ENCODE data around the gene DTX3L.

The DTX3L gene

DNA sequence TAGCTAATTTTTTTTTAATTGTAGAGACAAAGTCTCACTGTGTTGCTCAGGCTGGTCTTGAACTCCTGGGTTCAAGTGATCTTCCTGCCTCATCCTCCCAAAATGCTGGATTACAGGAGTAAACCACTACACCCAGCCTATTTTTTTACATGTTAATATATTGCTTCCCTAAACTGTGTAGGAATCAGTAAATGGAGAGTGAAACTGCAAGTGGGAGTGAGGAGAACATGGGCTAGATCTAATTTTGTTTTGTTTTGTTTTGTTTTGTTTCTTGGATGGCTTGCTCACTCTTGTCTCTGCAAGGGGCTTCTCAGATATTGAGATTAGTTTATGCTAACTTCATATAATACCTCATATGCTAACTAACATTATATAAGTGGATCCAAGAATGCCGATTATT, 44.8 kb downstream of the DTX3L start:
- DNase-seq = no peak

DNA sequence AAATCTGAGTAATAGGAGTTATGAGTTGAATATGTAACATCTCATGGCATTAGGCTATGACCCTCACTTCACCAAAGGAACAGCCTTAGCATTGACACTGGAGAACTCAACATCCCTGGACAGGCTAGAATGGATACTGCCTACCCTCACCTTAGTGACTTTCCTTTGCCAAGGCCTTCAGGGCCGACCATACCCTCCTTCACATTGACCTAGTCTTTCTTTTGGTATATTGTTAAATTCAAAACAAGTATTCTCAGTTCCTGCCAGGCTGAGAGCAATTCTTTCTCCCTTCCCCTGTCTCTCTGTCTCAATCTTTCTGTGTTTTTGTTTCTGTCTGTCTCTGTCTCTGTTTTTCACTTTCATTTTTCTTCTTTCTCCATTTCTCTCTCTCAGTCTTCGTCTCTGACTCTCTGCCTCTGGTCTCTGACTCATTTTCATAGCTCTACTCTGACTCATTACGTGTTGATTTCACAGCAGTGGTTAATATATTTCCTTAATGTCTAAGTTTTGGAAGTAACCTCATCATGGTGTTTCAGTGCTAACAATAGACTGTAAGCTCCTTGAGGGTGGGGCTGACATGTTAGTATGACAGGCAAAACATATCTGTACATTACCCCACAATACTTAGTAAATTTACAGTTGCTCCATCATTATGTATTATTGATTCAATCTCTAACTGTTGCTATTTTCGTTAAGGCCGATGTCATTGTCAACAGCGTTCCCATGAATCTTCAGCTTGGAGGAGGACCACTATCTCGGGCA, 45.8 kb downstream of the DTX3L start:
- DNase-seq = no peak

DNA sequence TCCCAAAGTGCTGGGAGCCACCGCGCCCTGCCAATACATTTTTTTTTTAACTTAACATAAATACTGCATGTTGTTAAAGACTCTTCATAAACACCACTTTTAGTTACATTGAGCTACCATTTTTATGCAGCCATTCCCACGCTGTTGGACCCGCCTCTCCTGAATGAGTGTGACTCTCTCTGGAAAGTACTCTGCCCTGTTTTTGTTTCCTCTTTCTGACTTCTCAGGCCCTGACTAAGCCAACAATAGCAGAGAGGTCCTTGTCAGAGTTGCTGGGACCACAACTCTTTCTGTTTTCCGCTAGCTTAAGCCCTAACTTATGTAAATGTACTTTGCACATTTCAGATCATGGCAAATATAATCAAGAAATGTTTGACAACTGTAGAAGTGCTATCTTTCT, 48.6 kb downstream of the DTX3L start:
- no peak for DNase-seq

DNA sequence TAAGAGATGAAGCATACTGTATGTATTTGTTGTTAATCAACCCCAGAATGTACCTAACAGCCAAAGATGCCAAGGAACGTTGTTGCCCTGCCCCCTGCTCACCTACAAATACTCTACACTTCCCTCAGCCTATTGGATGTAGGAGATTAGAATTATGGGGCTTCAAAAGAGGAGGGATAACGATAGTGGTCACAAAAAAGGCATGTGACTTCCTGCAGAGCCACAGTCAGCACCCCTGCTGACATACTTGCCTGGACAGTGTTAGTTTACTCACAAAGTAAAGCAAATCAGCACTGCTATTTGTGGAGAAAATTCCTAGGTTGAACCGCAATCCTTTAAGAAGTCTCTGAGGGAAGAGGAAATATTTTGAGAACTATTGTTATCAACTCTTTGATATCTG, 51.2 kb downstream of the DTX3L start:
- no peak for DNase-seq

DNA sequence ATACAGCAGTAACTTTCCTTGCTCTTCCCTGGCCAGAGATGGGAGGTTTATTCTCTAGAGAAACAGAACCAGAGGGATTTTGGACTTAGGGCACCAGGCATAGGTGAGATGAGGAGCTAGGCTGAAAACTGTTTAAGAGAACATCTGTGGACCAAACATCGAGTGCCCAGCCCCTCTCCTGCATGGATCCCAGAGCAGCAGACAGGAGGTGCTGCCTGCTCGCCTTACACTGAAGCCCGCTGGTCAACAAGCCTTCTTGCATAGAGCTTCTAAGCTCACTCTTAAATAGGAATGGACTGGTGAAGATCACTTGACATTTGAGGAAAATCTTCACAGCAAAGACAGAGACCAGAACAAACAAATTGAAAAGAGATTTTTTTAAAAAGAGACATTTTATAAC, 54.5 kb downstream of the DTX3L start:
- no peak for DNase-seq

DNA sequence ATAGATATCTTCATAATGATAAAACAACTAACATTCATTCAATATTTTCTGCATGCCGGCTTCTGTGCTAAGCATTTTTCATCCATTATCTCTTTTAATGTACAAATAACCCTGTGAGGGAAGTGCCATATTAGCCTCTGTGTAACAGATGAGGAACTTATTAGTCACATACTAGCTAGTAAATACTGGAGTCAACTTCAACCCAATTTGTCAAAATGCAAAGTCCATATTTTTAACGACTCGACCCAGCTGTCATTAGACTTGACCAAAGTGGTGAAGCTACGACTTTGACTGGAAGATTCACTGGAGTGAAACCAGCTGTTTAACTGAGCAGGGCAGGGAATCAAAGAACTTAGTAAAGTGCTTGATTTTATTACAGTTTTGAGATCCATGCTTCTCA, 54.9 kb downstream of the DTX3L start:
- DNase-seq = no peak

DNA sequence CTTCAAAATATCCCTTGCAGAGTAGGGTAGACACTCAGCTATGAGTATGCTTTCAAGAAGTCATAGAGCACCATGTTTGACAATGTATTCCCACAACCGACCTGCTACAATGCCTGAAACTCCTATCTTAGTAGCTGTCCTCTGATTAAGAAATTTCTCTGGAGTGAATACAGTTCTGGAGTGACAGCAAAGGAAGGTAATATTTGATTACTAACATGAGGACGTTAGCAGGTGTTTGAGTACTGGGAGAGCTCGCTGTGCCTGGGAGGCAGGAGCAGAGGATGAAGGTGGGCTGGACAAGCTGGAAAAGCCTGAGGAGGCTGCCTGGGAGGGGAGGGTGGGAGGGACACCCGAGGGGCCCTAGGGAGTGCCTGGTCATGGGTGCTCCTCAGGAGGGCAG, 56.3 kb downstream of the DTX3L start:
- no peak for DNase-seq

DNA sequence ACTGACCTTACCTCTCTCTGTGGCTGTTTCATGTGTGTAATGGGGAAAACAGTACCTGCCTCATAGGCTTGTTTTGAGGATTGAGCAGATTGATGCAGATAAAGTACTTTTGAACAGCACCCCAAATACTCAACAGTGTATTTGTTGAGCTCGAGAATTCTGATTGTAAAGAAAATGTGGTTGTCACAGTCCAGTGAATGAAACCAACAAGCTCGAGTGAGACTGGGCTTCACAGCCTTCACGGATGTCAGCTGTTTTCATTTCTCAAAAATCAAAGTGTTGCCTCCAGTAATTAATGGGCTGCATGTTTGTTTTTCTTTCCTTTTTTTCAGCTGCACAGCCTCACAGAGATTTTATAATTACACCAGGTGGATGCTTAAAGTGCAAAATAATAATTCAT, 57.0 kb downstream of the DTX3L start:
- DNase-seq = no peak

DNA sequence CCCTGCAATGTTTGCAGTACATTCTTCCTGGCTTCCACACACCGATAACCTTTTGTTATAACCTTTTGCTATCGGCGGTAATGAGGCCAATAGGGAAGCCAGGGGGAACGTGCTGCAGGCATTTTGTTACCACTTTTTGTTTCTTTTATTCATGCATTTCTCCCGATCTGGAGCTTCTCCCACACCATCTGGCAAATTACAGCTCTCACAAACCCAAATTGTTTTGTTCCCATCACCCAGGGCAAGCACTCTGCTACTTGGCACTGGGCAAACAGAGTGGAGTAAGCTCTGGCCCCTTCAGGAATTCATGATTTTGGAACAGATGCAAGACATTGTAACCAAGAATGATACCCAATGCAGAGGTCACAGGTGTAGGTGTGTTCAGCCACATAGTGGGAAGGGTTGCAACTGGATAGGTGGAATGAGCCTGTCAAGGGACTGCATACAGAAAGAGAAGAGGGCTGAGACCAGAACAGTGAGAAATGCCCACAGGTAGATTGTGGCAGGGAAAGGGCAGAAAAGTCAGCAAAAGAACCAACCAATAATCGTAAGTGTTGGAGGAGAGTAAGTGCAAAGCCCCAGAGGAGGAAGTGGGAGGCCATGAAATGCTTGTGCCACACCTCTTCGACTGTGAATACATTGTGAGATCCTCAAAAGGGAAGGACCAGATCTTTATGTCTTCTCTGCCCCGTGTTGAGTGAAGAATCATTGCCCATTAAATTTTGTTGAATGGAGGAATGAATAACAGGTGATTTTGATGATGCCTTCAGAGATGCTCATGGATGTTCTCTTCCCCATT, 59.1 kb downstream of the DTX3L start:
- no peak for DNase-seq

Measured in NCI-H1092 (cell line).